Hepatocyte (in vitro differentiated cells): ENCODE results near the gene KMT2A.

Experiments used
- EZH2 ChIP-seq: fragments of 200-600 bp; sonication (generic); IDR thresholded peaks from 2 replicates; pipeline ENCODE4 v1.6.1; 2016; ENCODE audit warnings: antibody characterized with exemption, mild to moderate bottlenecking, borderline replicate concordance
- EZH2phosphoT487 ChIP-seq: fragments of 200-600 bp; sonication (generic); IDR thresholded peaks from one replicate; pipeline ENCODE4 v1.6.1; 2018; ENCODE audit warnings: antibody characterized with exemption, mild to moderate bottlenecking, low read depth, moderate library complexity; ENCODE audit not compliant: unreplicated experiment, severe bottlenecking
- TF ChIP-seq, protein P1 (sequence below): fragments of 200-600 bp; sonication (generic); IDR thresholded peaks from 2 replicates; pipeline ENCODE4 v1.5.1; 2016; ENCODE audit warnings: antibody characterized with exemption, mild to moderate bottlenecking; ENCODE audit not compliant: poor library complexity

DNA sequence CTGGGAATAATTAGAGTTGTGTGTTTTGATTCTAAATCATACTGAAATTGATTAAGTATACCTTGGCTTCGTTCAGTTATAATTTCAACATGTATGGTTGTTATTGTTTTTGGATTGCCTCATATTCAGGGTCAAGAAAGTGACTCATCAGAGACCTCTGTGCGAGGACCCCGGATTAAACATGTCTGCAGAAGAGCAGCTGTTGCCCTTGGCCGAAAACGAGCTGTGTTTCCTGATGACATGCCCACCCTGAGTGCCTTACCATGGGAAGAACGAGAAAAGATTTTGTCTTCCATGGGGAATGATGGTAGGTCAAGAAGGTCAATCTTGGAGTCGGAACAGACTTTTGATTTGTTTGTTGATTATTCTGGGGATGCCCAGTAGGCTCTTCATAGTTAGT is 40.4 kb downstream of the KMT2A start:
- TF ChIP-seq, protein P1, sequence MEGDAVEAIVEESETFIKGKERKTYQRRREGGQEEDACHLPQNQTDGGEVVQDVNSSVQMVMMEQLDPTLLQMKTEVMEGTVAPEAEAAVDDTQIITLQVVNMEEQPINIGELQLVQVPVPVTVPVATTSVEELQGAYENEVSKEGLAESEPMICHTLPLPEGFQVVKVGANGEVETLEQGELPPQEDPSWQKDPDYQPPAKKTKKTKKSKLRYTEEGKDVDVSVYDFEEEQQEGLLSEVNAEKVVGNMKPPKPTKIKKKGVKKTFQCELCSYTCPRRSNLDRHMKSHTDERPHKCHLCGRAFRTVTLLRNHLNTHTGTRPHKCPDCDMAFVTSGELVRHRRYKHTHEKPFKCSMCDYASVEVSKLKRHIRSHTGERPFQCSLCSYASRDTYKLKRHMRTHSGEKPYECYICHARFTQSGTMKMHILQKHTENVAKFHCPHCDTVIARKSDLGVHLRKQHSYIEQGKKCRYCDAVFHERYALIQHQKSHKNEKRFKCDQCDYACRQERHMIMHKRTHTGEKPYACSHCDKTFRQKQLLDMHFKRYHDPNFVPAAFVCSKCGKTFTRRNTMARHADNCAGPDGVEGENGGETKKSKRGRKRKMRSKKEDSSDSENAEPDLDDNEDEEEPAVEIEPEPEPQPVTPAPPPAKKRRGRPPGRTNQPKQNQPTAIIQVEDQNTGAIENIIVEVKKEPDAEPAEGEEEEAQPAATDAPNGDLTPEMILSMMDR, result no peak
- TF ChIP-seq EZH2phosphoT487, result no peak
- TF ChIP-seq EZH2, result no peak
